ENCODE data around the gene MYO1B. TPM values are rescaled to one million over a fixed set of nuclear protein-coding genes. Genes with fewer than 3 reads are reported as not detected.

Gene MYO1B
- total RNA-seq, 1 donor from 2014 or later: 16.4 TPM

GRCh38 chr2:191255271-191255670 is 10.1 kb downstream of the MYO1B start:
- Mint-ChIP-seq H3K4me3 (no peak overlapping the region), H3K4me1 (peaks cover 1% of the 10 kb centered on the region), H3K9me3 (no peaks in the 10 kb centered on the region), H3K27me3 (peaks cover 6% of the 10 kb centered on the region), H3K27ac (no peak overlapping the region), H3K36me3 (ENCODE audit: low read depth) (no peaks in the 10 kb centered on the region)
- no peak for DNase-seq
- intact Hi-C loops (cut with micrococcal nuclease): no loop called here

- Mint-ChIP-seq H3K36me3 (ENCODE audit: low read depth) (no peaks in the 10 kb centered on the region), H3K4me3 (no peak overlapping the region), H3K4me1 (peaks cover 1% of the 10 kb centered on the region), H3K27ac (no peak overlapping the region), H3K27me3 (peaks cover 6% of the 10 kb centered on the region), H3K9me3 (no peaks in the 10 kb centered on the region)
- intact Hi-C loops (cut with micrococcal nuclease): no loop called here
- DNase-seq: no peak
These were observed 10.6 kb downstream of the MYO1B start for GRCh38 chr2:191255756-191256312.

GRCh38 chr2:191257934-191258333 is 12.7 kb downstream of the MYO1B start:
- no peaks in the 10 kb centered on the region for H3K9me3 Mint-ChIP-seq
- DNase-seq: no peak
- intact Hi-C loops (cut with micrococcal nuclease): no loop called here
- no peaks in the 10 kb centered on the region for H3K4me1 Mint-ChIP-seq
- H3K36me3 Mint-ChIP-seq (ENCODE audit: low read depth): no peaks in the 10 kb centered on the region
- no peak overlapping the region for H3K4me3 Mint-ChIP-seq
- no peak overlapping the region for H3K27ac Mint-ChIP-seq
- H3K27me3 Mint-ChIP-seq: peaks cover 3% of the 10 kb centered on the region

GRCh38 chr2:191258996-191259395 is 13.8 kb downstream of the MYO1B start:
- H3K27ac Mint-ChIP-seq: no peak overlapping the region
- no peaks in the 10 kb centered on the region for H3K9me3 Mint-ChIP-seq
- intact Hi-C loops (cut with micrococcal nuclease): no loop called here
- no peak for DNase-seq
- peaks cover 1% of the 10 kb centered on the region for H3K27me3 Mint-ChIP-seq
- H3K4me3 Mint-ChIP-seq: no peak overlapping the region
- H3K4me1 Mint-ChIP-seq: peaks cover 2% of the 10 kb centered on the region
- no peaks in the 10 kb centered on the region for H3K36me3 Mint-ChIP-seq (ENCODE audit: low read depth)

- no peaks in the 10 kb centered on the region for H3K9me3 Mint-ChIP-seq
- H3K36me3 Mint-ChIP-seq (ENCODE audit: low read depth): no peaks in the 10 kb centered on the region
- H3K27ac Mint-ChIP-seq: no peak overlapping the region
- peaks cover 6% of the 10 kb centered on the region for H3K4me1 Mint-ChIP-seq
- H3K4me3 Mint-ChIP-seq: no peak overlapping the region
- peaks cover 3% of the 10 kb centered on the region for H3K27me3 Mint-ChIP-seq
- intact Hi-C loops (cut with micrococcal nuclease): no loop called here
- DNase-seq: no peak
These were observed 17.2 kb downstream of the MYO1B start for GRCh38 chr2:191262436-191262835.

GRCh38 chr2:191263050-191263449 is 17.8 kb downstream of the MYO1B start:
- intact Hi-C loops (cut with micrococcal nuclease): no loop called here
- no peak overlapping the region for H3K4me3 Mint-ChIP-seq
- no peak overlapping the region for H3K27ac Mint-ChIP-seq
- H3K4me1 Mint-ChIP-seq: peaks cover 6% of the 10 kb centered on the region
- H3K27me3 Mint-ChIP-seq: peaks cover 3% of the 10 kb centered on the region
- H3K9me3 Mint-ChIP-seq: no peaks in the 10 kb centered on the region
- no peaks in the 10 kb centered on the region for H3K36me3 Mint-ChIP-seq (ENCODE audit: low read depth)
- DNase-seq: no peak

GRCh38 chr2:191264647-191265081 is 19.5 kb downstream of the MYO1B start:
- no peaks in the 10 kb centered on the region for H3K36me3 Mint-ChIP-seq (ENCODE audit: low read depth)
- intact Hi-C loops (cut with micrococcal nuclease): no loop called here
- H3K27ac Mint-ChIP-seq: no peak overlapping the region

GRCh38 chr2:191265311-191266170 is 20.3 kb downstream of the MYO1B start:
- no peaks in the 10 kb centered on the region for H3K36me3 Mint-ChIP-seq (ENCODE audit: low read depth)
- intact Hi-C loops (cut with micrococcal nuclease): no loop called here

More at GRCh38 chr2:191264647-191265081, 19.5 kb downstream of the MYO1B start:
- Mint-ChIP-seq H3K9me3 (peaks cover 4% of the 10 kb centered on the region), H3K4me3 (no peak overlapping the region), H3K27me3 (peaks cover 4% of the 10 kb centered on the region), H3K4me1 (peaks cover 6% of the 10 kb centered on the region)
- DNase-seq: no peak

GRCh38 chr2:191266201-191266600 is 21.0 kb downstream of the MYO1B start:
- H3K4me1 Mint-ChIP-seq: peaks cover 6% of the 10 kb centered on the region
- intact Hi-C loops (cut with micrococcal nuclease): no loop called here
- H3K36me3 Mint-ChIP-seq (ENCODE audit: low read depth): no peaks in the 10 kb centered on the region
- no peak overlapping the region for H3K27ac Mint-ChIP-seq
- no peak overlapping the region for H3K4me3 Mint-ChIP-seq
- DNase-seq: no peak
- H3K27me3 Mint-ChIP-seq: peaks cover 6% of the 10 kb centered on the region
- peaks cover 7% of the 10 kb centered on the region for H3K9me3 Mint-ChIP-seq

More at GRCh38 chr2:191265311-191266170, 20.3 kb downstream of the MYO1B start:
- Mint-ChIP-seq H3K4me1 (peaks cover 6% of the 10 kb centered on the region), H3K27ac (no peak overlapping the region), H3K4me3 (no peak overlapping the region), H3K9me3 (peaks cover 7% of the 10 kb centered on the region), H3K27me3 (peaks cover 6% of the 10 kb centered on the region)
- DNase-seq: no peak

- intact Hi-C loops (cut with micrococcal nuclease): no loop called here
- Mint-ChIP-seq H3K4me3 (no peak overlapping the region), H3K4me1 (peaks cover 4% of the 10 kb centered on the region), H3K36me3 (ENCODE audit: low read depth) (no peaks in the 10 kb centered on the region), H3K27ac (no peak overlapping the region), H3K9me3 (peaks cover 7% of the 10 kb centered on the region), H3K27me3 (peaks cover 10% of the 10 kb centered on the region)
- no peak for DNase-seq
These were observed 23.4 kb downstream of the MYO1B start for GRCh38 chr2:191268596-191268995.

GRCh38 chr2:191270306-191271161 is 25.3 kb downstream of the MYO1B start:
- intact Hi-C loops (cut with micrococcal nuclease): no loop called here
- peaks cover 7% of the 10 kb centered on the region for H3K9me3 Mint-ChIP-seq
- H3K27ac Mint-ChIP-seq: no peak overlapping the region
- H3K36me3 Mint-ChIP-seq (ENCODE audit: low read depth): no peaks in the 10 kb centered on the region
- DNase-seq: no peak
- H3K4me3 Mint-ChIP-seq: no peak overlapping the region
- H3K27me3 Mint-ChIP-seq: peaks cover 10% of the 10 kb centered on the region
- H3K4me1 Mint-ChIP-seq: no peaks in the 10 kb centered on the region

- no peak for DNase-seq
- intact Hi-C loops (cut with micrococcal nuclease): no loop called here
- Mint-ChIP-seq H3K9me3 (peaks cover 7% of the 10 kb centered on the region), H3K27me3 (peaks cover 8% of the 10 kb centered on the region), H3K36me3 (ENCODE audit: low read depth) (no peaks in the 10 kb centered on the region), H3K4me1 (no peaks in the 10 kb centered on the region), H3K27ac (no peak overlapping the region), H3K4me3 (no peak overlapping the region)
These were observed 26.9 kb downstream of the MYO1B start for GRCh38 chr2:191272064-191272463.

- peaks cover 7% of the 10 kb centered on the region for H3K27me3 Mint-ChIP-seq
- H3K4me3 Mint-ChIP-seq: no peak overlapping the region
- DNase-seq: no peak
- H3K4me1 Mint-ChIP-seq: no peaks in the 10 kb centered on the region
- no peak overlapping the region for H3K27ac Mint-ChIP-seq
- H3K36me3 Mint-ChIP-seq (ENCODE audit: low read depth): no peaks in the 10 kb centered on the region
- peaks cover 5% of the 10 kb centered on the region for H3K9me3 Mint-ChIP-seq
- intact Hi-C loops (cut with micrococcal nuclease): no loop called here
These were observed 29.2 kb downstream of the MYO1B start for GRCh38 chr2:191274413-191274815.

All from activated CD4-positive, alpha-beta T cell treated with anti-CD3 and anti-CD28 coated beads, Interleukin-2, amount 10 ng/mL, durations not matched to agents 24 days and 14 days (primary cell).